Ishikawa (cell line): ENCODE results near the gene CCDC183.

Experiments used
- CEBPB ChIP-seq: IDR thresholded peaks from 2 replicates; pipeline ENCODE4 v1.6.1; 2012
- EP300 ChIP-seq: IDR thresholded peaks from 2 replicates; pipeline ENCODE4 v1.6.1; 2012; ENCODE audit warnings: borderline replicate concordance
- MAX ChIP-seq: IDR thresholded peaks from 2 replicates; pipeline ENCODE4 v1.6.1; 2012
- NFIC ChIP-seq: IDR thresholded peaks from 2 replicates; pipeline ENCODE4 v1.6.1; 2012
- RAD21 ChIP-seq: IDR thresholded peaks from 2 replicates; pipeline ENCODE4 v1.6.1; 2012; ENCODE audit warnings: low read depth
- REST ChIP-seq: IDR thresholded peaks from 2 replicates; pipeline ENCODE4 v1.6.1; 2012; ENCODE audit warnings: low read depth, mild to moderate bottlenecking
- TAF1 ChIP-seq: IDR thresholded peaks from 2 replicates; pipeline ENCODE4 v1.6.1; 2012; ENCODE audit warnings: low read depth, mild to moderate bottlenecking
- TCF12 ChIP-seq: IDR thresholded peaks from 2 replicates; pipeline ENCODE4 v1.6.1; 2012; ENCODE audit warnings: low read depth
- ZBTB7A ChIP-seq: IDR thresholded peaks from 2 replicates; pipeline ENCODE4 v1.6.1; 2012; ENCODE audit warnings: low read depth

- no peak for TF ChIP-seq REST
- no peak for TF ChIP-seq TCF12
- no peak for TF ChIP-seq MAX
- no peak for TF ChIP-seq NFIC
- no peak for TF ChIP-seq RAD21
- no peak for TF ChIP-seq TAF1
- no peak for TF ChIP-seq CEBPB
- no peak for TF ChIP-seq EP300
- no peak for TF ChIP-seq ZBTB7A
Observed at GRCh38 chr9:136837146-136837855, 41.2 kb downstream of the CCDC183 start.
